GM23338 (cell line): ENCODE results near the gene CSNK1G1. TPM values are rescaled to one million over a fixed set of nuclear protein-coding genes. Genes with fewer than 3 reads are reported as not detected.
A peak's percentile ranks its signal among the peaks of the same experiment; 100 is the strongest.

Experiments used
- ATAC-seq: fragments of 200-7000 bp; cut with Tn5 transposase; 3 replicates; pipeline ENCODE4 v1.9.1; 2020
- DNase-seq: peaks from one replicate; pipeline ENCODE4 v3.0.0-alpha.2; 2015; ENCODE audit warnings: low spot score
- H2AFZ ChIP-seq: fragments of 200-600 bp; sonication (generic); 2 replicates; pipeline ENCODE4 v1.8.0; 2016; ENCODE audit warnings: antibody characterized with exemption, mild to moderate bottlenecking, moderate library complexity
- H3F3A ChIP-seq: fragments of 200-600 bp; sonication (generic); replicated peaks from 2 replicates; pipeline ENCODE4 v1.8.0; 2017; ENCODE audit warnings: antibody characterized with exemption, mixed run types, low read depth
- H3K27ac ChIP-seq: fragments of 200-600 bp; sonication (generic); 2 replicates; pipeline ENCODE4 v1.6.1; 2016; ENCODE audit warnings: low read depth
- H3K27me3 ChIP-seq: fragments of 200-600 bp; sonication (generic); 2 replicates; pipeline ENCODE4 v1.8.0; 2016; ENCODE audit warnings: mild to moderate bottlenecking, mixed run types, moderate library complexity; ENCODE audit not compliant: insufficient read depth
- H3K36me3 ChIP-seq: fragments of 200-600 bp; sonication (generic); 2 replicates; pipeline ENCODE4 v1.8.0; 2016; ENCODE audit warnings: mild to moderate bottlenecking; ENCODE audit not compliant: insufficient read depth
- H3K4me1 ChIP-seq: fragments of 200-600 bp; sonication (generic); 2 replicates; pipeline ENCODE4 v1.8.0; 2016; ENCODE audit warnings: mild to moderate bottlenecking, moderate library complexity; ENCODE audit not compliant: insufficient read depth
- H3K4me2 ChIP-seq: fragments of 200-600 bp; sonication (generic); 2 replicates; pipeline ENCODE4 v1.7.1; 2017; ENCODE audit warnings: mixed run types
- H3K4me3 ChIP-seq: fragments of 200-600 bp; sonication (generic); 2 replicates; pipeline ENCODE4 v1.6.1; 2016; ENCODE audit warnings: mixed run types
- H3K79me2 ChIP-seq: fragments of 200-600 bp; sonication (generic); replicated peaks from 2 replicates; pipeline ENCODE4 v1.8.0; 2017; ENCODE audit warnings: mild to moderate bottlenecking; ENCODE audit not compliant: insufficient read depth
- H3K9me2 ChIP-seq: fragments of 200-600 bp; sonication (generic); 2 replicates; pipeline ENCODE4 v1.8.0; 2017; ENCODE audit not compliant: insufficient read depth
- H4K20me1 ChIP-seq: fragments of 200-600 bp; sonication (generic); replicated peaks from 2 replicates; pipeline ENCODE4 v1.8.0; 2017; ENCODE audit warnings: mild to moderate bottlenecking; ENCODE audit not compliant: insufficient read depth
- H3K27ac Mint-ChIP-seq: 2 replicates; pipeline ENCODE4 v1.8.0; 2020; ENCODE audit warnings: inconsistent platforms, mild to moderate bottlenecking, moderate library complexity, mixed read lengths
- H3K27me3 Mint-ChIP-seq: 3 replicates; pipeline ENCODE4 v1.8.0; 2022; ENCODE audit warnings: low read depth, mild to moderate bottlenecking, moderate library complexity, mixed read lengths, inconsistent platforms; ENCODE audit not compliant: insufficient read depth, poor library complexity
- H3K36me3 Mint-ChIP-seq: 3 replicates; pipeline ENCODE4 v1.8.0; 2021; ENCODE audit warnings: low read depth, mild to moderate bottlenecking, inconsistent platforms, moderate library complexity, mixed read lengths
- H3K4me1 Mint-ChIP-seq: 3 replicates; pipeline ENCODE4 v1.8.0; 2020; ENCODE audit warnings: mild to moderate bottlenecking, inconsistent platforms, mixed read lengths
- H3K4me3 Mint-ChIP-seq: 3 replicates; pipeline ENCODE4 v1.8.0; 2021; ENCODE audit warnings: moderate library complexity, mild to moderate bottlenecking, inconsistent platforms, mixed read lengths
- H3K9me3 Mint-ChIP-seq: 3 replicates; pipeline ENCODE4 v1.8.0; 2020; ENCODE audit warnings: moderate library complexity, mild to moderate bottlenecking, inconsistent platforms, mixed read lengths
- JUNB ChIP-seq: IDR thresholded peaks from one replicate; pipeline ENCODE4 v1.6.1; 2016; ENCODE audit warnings: antibody characterized with exemption; ENCODE audit not compliant: unreplicated experiment
- POLR2AphosphoS5 ChIP-seq: IDR thresholded peaks from 2 replicates; pipeline ENCODE4 v1.6.1; 2016; ENCODE audit warnings: antibody characterized with exemption, low read depth
- ZNF114 ChIP-seq: fragments of 250-450 bp; sonication (Bioruptor Pico); IDR thresholded peaks from 2 replicates; pipeline ENCODE4 v1.5.0; 2020; ENCODE audit warnings: mild to moderate bottlenecking, moderate library complexity
- ZNF462 ChIP-seq: fragments of 250-450 bp; sonication (Bioruptor Pico); IDR thresholded peaks from 2 replicates; pipeline ENCODE4 v1.5.0; 2020; ENCODE audit warnings: mild to moderate bottlenecking, moderate library complexity
- polyA plus RNA-seq: library from polyadenylated mRNA; unstranded; fragments of >200 nt; fragmentation: Nextera tagmentation; extraction: Ambion mirVana; gene quantifications from 2 replicates; pipeline ENCODE4 v1.2.1, GENCODE V29; 2016
- total RNA-seq: library from RNA; depleted of rRNA; stranded (reverse); fragments of >200 nt; shearing (Covaris generic); gene quantifications from 2 replicates; pipeline ENCODE4 v1.2.3, GENCODE V29; 2014

Gene CSNK1G1
- total and polyA plus RNA-seq, 2 experiments from 2014 or later, result 9.3 to 13.4 TPM

- Mint-ChIP-seq H3K4me1 (peaks cover 12% of the 10 kb centered on the region), H3K36me3 (peaks cover 61% of the 10 kb centered on the region)
- ATAC-seq, result no peak
Measured at GRCh38 chr15:64156652-64157331, 199.2 kb downstream of the CSNK1G1 start.

GRCh38 chr15:64155802-64156651 is 199.9 kb downstream of the CSNK1G1 start:
- no peak overlapping the region for H2AFZ ChIP-seq
- peaks cover 21% of the 10 kb centered on the region for H4K20me1 ChIP-seq
- H3K4me1 Mint-ChIP-seq, result peaks cover 11% of the 10 kb centered on the region
- no peak for ATAC-seq
- peaks cover 31% of the 10 kb centered on the region for H3F3A ChIP-seq
- no peak for DNase-seq
- peaks cover 58% of the 10 kb centered on the region for H3K36me3 Mint-ChIP-seq
- H3K27ac ChIP-seq, result 0 out of 2 replicates have a peak overlapping the region, but pooled peaks have one; percentile 76
- peaks cover 18% of the 10 kb centered on the region for H3K27me3 ChIP-seq
- TF ChIP-seq POLR2AphosphoS5 (peak; percentile 34; the same call in 1 of the 2 replicates), ZNF462 (CRISPR knock-in tag) (no peak)
- no peaks in the 10 kb centered on the region; the same call in 2 of the 3 replicates for H3K9me3 Mint-ChIP-seq
- peaks cover 13% of the 10 kb centered on the region for H3K4me1 ChIP-seq
- H3K4me3 ChIP-seq, result no peak overlapping the region
- no peak overlapping the region for H3K4me3 Mint-ChIP-seq
- H3K79me2 ChIP-seq, result peaks cover 6% of the 10 kb centered on the region; the same call in 1 of the 2 replicates
- H3K27ac Mint-ChIP-seq, result no peak overlapping the region
- H3K27me3 Mint-ChIP-seq, result peaks cover 24% of the 10 kb centered on the region
- H3K36me3 ChIP-seq, result peaks cover 53% of the 10 kb centered on the region
- no peaks in the 10 kb centered on the region for H3K9me2 ChIP-seq
- H3K4me2 ChIP-seq, result no peak overlapping the region

More at GRCh38 chr15:64156652-64157331, 199.2 kb downstream of the CSNK1G1 start:
- Histone ChIP-seq H4K20me1 (peaks cover 21% of the 10 kb centered on the region), H3K4me3 (no peak overlapping the region), H3K4me2 (no peak overlapping the region), H2AFZ (no peak overlapping the region), H3K4me1 (peaks cover 13% of the 10 kb centered on the region), H3K36me3 (peaks cover 53% of the 10 kb centered on the region), H3K79me2 (peaks cover 14% of the 10 kb centered on the region), H3K27ac (no peak overlapping the region), H3K9me2 (no peaks in the 10 kb centered on the region), H3K27me3 (peaks cover 16% of the 10 kb centered on the region), H3F3A (peaks cover 31% of the 10 kb centered on the region)
- H3K4me3 Mint-ChIP-seq, result no peak overlapping the region
- TF ChIP-seq ZNF114 (CRISPR knock-in tag), result no peak
- no peak for TF ChIP-seq JUNB
- H3K9me3 Mint-ChIP-seq, result no peaks in the 10 kb centered on the region; the same call in 2 of the 3 replicates
- no peak for DNase-seq
- peaks cover 21% of the 10 kb centered on the region for H3K27me3 Mint-ChIP-seq
- no peak overlapping the region for H3K27ac Mint-ChIP-seq
